ENCODE measurements around the gene TOP3B. TPM values are rescaled to one million over a fixed set of nuclear protein-coding genes. Genes with fewer than 3 reads are reported as not detected.
"Not testable (repeated sequence)": the region's sequence is repeated elsewhere in the genome, so short reads cannot be mapped to it uniquely, and the experiment has no call there.

Gene TOP3B
- total and polyA plus RNA-seq, 2 donors (not counting 1 experiment from before 2014, with no cell fraction given) = 7.4 to 16.5 TPM

DNA sequence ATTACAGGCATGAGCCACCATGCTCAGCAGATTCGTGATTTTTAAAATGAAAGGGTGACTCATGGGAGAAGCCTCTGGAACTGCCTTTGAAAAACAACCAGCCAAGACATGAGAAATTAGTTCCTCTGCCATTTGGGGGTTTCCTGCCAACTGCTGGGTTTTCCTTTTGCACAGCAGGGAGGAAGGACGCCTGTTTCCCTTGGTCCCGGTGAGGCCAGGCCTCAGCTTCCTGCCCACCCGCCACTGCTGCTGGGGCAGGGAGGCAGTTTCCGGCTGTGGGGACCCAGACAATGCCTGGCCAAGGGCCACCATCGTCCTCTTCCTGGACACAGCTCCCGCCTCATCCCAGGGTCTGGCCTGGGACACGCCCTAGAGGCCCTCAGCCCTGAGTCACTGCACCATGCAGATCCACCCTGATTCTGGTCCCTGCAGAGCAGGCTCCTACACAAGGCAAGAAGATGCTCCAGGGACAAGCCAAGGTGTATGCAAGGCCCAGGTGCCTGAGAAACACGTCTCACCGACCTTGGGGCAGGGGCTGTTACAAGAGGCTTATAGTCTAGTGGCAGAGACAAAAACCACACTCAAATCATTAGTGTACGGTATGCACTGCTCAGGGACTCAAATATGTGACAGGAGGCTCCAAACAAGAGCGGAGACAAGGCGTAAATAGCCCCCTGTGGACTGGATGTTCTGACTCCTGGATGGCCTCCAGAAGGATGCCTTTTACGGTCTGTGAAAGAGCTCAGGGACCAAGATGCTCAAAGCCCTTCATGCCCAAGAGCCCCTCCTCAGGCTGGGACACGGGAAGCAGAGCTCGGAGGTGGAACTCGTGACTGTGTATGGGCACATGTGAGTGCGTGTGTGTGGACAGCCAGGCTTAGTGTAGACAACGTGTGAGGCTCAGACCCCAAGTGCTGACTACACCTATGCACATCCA is 39.9 kb downstream of the TOP3B start:
- Histone ChIP-seq H4K20me1 (ENCODE audit: control insufficient read depth, extremely low read depth, insufficient read depth, low read length) (no peaks in the 10 kb centered on the region), H3K4me1 (ENCODE audit: control insufficient read depth, extremely low read depth, insufficient read depth, low read length) (peaks cover 36% of the 10 kb centered on the region), H3K9ac (ENCODE audit: insufficient read depth, low read length) (peak overlapping the region; percentile 51), H3K36me3 (ENCODE audit: control insufficient read depth, insufficient read depth, low read length) (peaks cover 25% of the 10 kb centered on the region), H3K79me2 (ENCODE audit: control insufficient read depth, insufficient read depth, low read length) (peaks cover 18% of the 10 kb centered on the region), H2AFZ (ENCODE audit: low read length) (peak overlapping the region; percentile 79), H3K9me3 (ENCODE audit: control insufficient read depth, insufficient read depth, low read depth, low read length) (no peaks in the 10 kb centered on the region), H3K27ac (ENCODE audit: insufficient read depth, low read length) (peak overlapping the region; percentile 97), H3K4me3 (replicated peaks in 1 of 4; ENCODE audit: control extremely low read depth in 1 of 4, insufficient read depth in 1 of 4, low read depth in 3 of 4, low read length in 4 of 4) (no peak overlapping the region), H3K27me3 (ENCODE audit: control insufficient read depth, insufficient read depth, low read length) (no peaks in the 10 kb centered on the region), H3K4me2 (ENCODE audit: extremely low read depth, insufficient read depth, low read length) (peak overlapping the region; percentile 58)
- DNase-seq (ENCODE audit: low read depth in 2 of 2) = peak; percentile 85 to 91
- TF ChIP-seq, protein P1, sequence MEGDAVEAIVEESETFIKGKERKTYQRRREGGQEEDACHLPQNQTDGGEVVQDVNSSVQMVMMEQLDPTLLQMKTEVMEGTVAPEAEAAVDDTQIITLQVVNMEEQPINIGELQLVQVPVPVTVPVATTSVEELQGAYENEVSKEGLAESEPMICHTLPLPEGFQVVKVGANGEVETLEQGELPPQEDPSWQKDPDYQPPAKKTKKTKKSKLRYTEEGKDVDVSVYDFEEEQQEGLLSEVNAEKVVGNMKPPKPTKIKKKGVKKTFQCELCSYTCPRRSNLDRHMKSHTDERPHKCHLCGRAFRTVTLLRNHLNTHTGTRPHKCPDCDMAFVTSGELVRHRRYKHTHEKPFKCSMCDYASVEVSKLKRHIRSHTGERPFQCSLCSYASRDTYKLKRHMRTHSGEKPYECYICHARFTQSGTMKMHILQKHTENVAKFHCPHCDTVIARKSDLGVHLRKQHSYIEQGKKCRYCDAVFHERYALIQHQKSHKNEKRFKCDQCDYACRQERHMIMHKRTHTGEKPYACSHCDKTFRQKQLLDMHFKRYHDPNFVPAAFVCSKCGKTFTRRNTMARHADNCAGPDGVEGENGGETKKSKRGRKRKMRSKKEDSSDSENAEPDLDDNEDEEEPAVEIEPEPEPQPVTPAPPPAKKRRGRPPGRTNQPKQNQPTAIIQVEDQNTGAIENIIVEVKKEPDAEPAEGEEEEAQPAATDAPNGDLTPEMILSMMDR (conservative IDR thresholded peaks at IDR 0.05 in 1 of 2, IDR thresholded peaks at IDR 0.05 in 1 of 2; ENCODE audit: low read depth in 1 of 2, low read length in 2 of 2) = no peak
- TF ChIP-seq EZH2 (IDR thresholded peaks at IDR 0.05; ENCODE audit: low read length, missing control alignments) = no peak

DNA sequence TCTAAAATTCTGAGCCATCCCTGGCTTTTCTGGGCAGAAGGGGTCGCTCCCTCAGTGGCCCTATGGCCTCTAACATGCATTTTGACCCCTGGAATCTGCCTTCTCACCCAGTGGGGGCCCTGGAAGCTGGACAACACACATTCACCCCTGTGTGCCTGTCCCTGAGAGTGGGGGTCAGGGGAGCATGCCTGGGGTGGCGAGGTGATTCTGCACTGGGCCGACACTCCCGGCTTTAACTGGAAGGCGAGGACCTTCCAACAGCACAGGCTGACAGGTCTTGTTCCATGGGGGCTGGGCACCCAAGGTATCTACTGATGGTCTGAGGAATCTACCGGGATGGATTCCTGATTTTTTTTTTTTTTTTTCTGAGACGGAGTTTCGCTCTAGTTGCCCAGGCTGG is 40.7 kb downstream of the TOP3B start:
- TF ChIP-seq, protein P1 (conservative IDR thresholded peaks at IDR 0.05 in 1 of 2, IDR thresholded peaks at IDR 0.05 in 1 of 2; ENCODE audit: low read depth in 1 of 2, low read length in 2 of 2) = no peak
- no peak for TF ChIP-seq EZH2 (IDR thresholded peaks at IDR 0.05; ENCODE audit: low read length, missing control alignments)

DNA sequence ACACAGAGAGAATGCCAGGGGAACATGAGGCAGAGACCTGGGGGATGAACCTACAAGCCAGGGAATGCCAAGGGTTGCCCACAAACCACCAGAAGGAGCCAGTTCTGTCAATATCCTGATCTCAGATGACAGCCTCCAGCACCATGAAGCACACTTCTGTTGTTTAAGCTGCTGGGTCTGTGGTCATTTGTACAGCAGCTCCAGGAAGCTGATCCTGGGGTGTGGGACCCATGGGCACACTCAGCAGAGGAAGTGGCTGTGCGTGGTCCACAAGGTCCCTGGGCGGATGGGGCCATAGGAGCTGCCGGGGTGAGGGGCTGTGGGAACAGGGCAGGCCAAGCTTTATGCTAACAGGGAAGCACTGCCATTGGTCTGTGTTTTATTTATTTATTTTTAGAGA is 42.1 kb downstream of the TOP3B start:
- Histone ChIP-seq H3K27ac (ENCODE audit: insufficient read depth, low read length) (no peak overlapping the region), H3K27me3 (ENCODE audit: control insufficient read depth, insufficient read depth, low read length) (no peaks in the 10 kb centered on the region), H3K4me3 (replicated peaks in 1 of 4; ENCODE audit: control extremely low read depth in 1 of 4, insufficient read depth in 1 of 4, low read depth in 3 of 4, low read length in 4 of 4) (no peak overlapping the region), H2AFZ (ENCODE audit: low read length) (no peak overlapping the region), H3K4me1 (ENCODE audit: control insufficient read depth, extremely low read depth, insufficient read depth, low read length) (peaks cover 42% of the 10 kb centered on the region), H3K9ac (ENCODE audit: insufficient read depth, low read length) (no peak overlapping the region), H3K9me3 (ENCODE audit: control insufficient read depth, insufficient read depth, low read depth, low read length) (no peaks in the 10 kb centered on the region), H3K36me3 (ENCODE audit: control insufficient read depth, insufficient read depth, low read length) (peaks cover 19% of the 10 kb centered on the region), H3K79me2 (ENCODE audit: control insufficient read depth, insufficient read depth, low read length) (peaks cover 14% of the 10 kb centered on the region), H3K4me2 (ENCODE audit: extremely low read depth, insufficient read depth, low read length) (no peak overlapping the region), H4K20me1 (ENCODE audit: control insufficient read depth, extremely low read depth, insufficient read depth, low read length) (no peaks in the 10 kb centered on the region)
- no peak for DNase-seq (ENCODE audit: low read depth in 2 of 2)
- TF ChIP-seq, protein P1 (conservative IDR thresholded peaks at IDR 0.05 in 1 of 2, IDR thresholded peaks at IDR 0.05 in 1 of 2; ENCODE audit: low read depth in 1 of 2, low read length in 2 of 2) = no peak
- TF ChIP-seq EZH2 (IDR thresholded peaks at IDR 0.05; ENCODE audit: low read length, missing control alignments) = no peak

More for the DNA sequence above, 40.7 kb downstream of the TOP3B start:
- Histone ChIP-seq H3K27ac (ENCODE audit: insufficient read depth, low read length) (peak overlapping the region; percentile 97), H3K36me3 (ENCODE audit: control insufficient read depth, insufficient read depth, low read length) (peaks cover 25% of the 10 kb centered on the region), H3K4me1 (ENCODE audit: control insufficient read depth, extremely low read depth, insufficient read depth, low read length) (peaks cover 38% of the 10 kb centered on the region), H3K79me2 (ENCODE audit: control insufficient read depth, insufficient read depth, low read length) (peaks cover 18% of the 10 kb centered on the region), H2AFZ (ENCODE audit: low read length) (no peak overlapping the region), H4K20me1 (ENCODE audit: control insufficient read depth, extremely low read depth, insufficient read depth, low read length) (no peaks in the 10 kb centered on the region), H3K27me3 (ENCODE audit: control insufficient read depth, insufficient read depth, low read length) (no peaks in the 10 kb centered on the region), H3K4me2 (ENCODE audit: extremely low read depth, insufficient read depth, low read length) (no peak overlapping the region), H3K9me3 (ENCODE audit: control insufficient read depth, insufficient read depth, low read depth, low read length) (no peaks in the 10 kb centered on the region), H3K9ac (ENCODE audit: insufficient read depth, low read length) (no peak overlapping the region), H3K4me3 (replicated peaks in 1 of 4; ENCODE audit: control extremely low read depth in 1 of 4, insufficient read depth in 1 of 4, low read depth in 3 of 4, low read length in 4 of 4) (no peak overlapping the region)
- no peak for DNase-seq (ENCODE audit: low read depth in 2 of 2)

DNA sequence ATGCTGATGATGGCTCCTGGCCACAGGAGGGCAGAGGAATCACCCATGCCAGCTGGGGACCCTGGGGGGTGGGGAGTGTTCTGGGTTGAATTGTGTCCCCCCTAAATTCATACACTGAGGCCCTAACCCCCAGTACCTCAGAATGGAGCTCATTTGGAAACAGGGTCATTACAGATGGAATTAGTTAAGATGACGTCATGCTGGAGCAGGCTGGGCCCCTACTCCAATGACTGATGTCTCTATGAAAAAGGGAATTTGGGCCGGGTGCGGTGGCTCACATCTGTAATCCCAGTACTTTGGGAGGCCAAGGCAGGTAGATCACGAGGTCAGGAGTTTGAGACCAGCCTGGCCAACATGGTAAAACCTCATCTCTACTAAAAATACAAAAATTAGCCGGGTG is 42.7 kb downstream of the TOP3B start:
- Histone ChIP-seq H3K27ac (ENCODE audit: insufficient read depth, low read length) (peak overlapping the region; percentile 50), H3K36me3 (ENCODE audit: control insufficient read depth, insufficient read depth, low read length) (peaks cover 13% of the 10 kb centered on the region)

More for the DNA sequence above, 42.7 kb downstream of the TOP3B start:
- H3K4me2 ChIP-seq (ENCODE audit: extremely low read depth, insufficient read depth, low read length); H3K27me3 ChIP-seq (ENCODE audit: control insufficient read depth, insufficient read depth, low read length); DNase-seq (ENCODE audit: low read depth in 2 of 2); H3K9ac ChIP-seq (ENCODE audit: insufficient read depth, low read length); H2AFZ ChIP-seq (ENCODE audit: low read length); H4K20me1 ChIP-seq (ENCODE audit: control insufficient read depth, extremely low read depth, insufficient read depth, low read length); H3K4me3 ChIP-seq (replicated peaks in 1 of 4; ENCODE audit: control extremely low read depth in 1 of 4, insufficient read depth in 1 of 4, low read depth in 3 of 4, low read length in 4 of 4); H3K9me3 ChIP-seq (ENCODE audit: control insufficient read depth, insufficient read depth, low read depth, low read length): not testable (repeated sequence)
- H3K4me1 ChIP-seq (ENCODE audit: control insufficient read depth, extremely low read depth, insufficient read depth, low read length) = peaks cover 42% of the 10 kb centered on the region
- peaks cover 14% of the 10 kb centered on the region for H3K79me2 ChIP-seq (ENCODE audit: control insufficient read depth, insufficient read depth, low read length)

All from fibroblast of lung (primary cell).